ENCODE measurements around the gene KCTD16.

GRCh38 chr5:144422018-144422727 lies 251.5 kb downstream of the KCTD16 start:
- TF ChIP-seq CTCF (conservative IDR thresholded peaks at IDR 0.05; ENCODE audit: low read length) (no peak), EZH2phosphoT487 (IDR thresholded peaks at IDR 0.05; ENCODE audit: borderline replicate concordance, low read depth, low read length) (no peak)

All from OCI-LY7 (cell line).